Fibroblast of peridontal ligament (primary cell): ENCODE measurements around the gene ELF4.

Experiments
- DNase-seq: peaks from one replicate; pipeline ENCODE4 v3.0.0-alpha.2; 2010; ENCODE audit errors: extremely low read depth

ELF4 gene

GRCh38 chrX:130114141-130114588 is 3.9 kb upstream of the ELF4 start:
- no peak for DNase-seq

- peak; percentile 18 for DNase-seq
These were observed 1.2 kb upstream of the ELF4 start for GRCh38 chrX:130111220-130112154.

GRCh38 chrX:130109429-130110378 is 593 bp downstream of the ELF4 start:
- DNase-seq, result peak; percentile 33

- peak; percentile 19 for DNase-seq
These were observed 1.5 kb downstream of the ELF4 start for GRCh38 chrX:130108647-130109428.

GRCh38 chrX:130106071-130106470 is 4.2 kb downstream of the ELF4 start:
- no peak for DNase-seq

GRCh38 chrX:130105244-130105643 is 5.1 kb downstream of the ELF4 start:
- DNase-seq, result no peak

- no peak for DNase-seq
These were observed 6.7 kb downstream of the ELF4 start for GRCh38 chrX:130103605-130104004.

GRCh38 chrX:130100180-130100579 is 10.1 kb downstream of the ELF4 start:
- DNase-seq, result peak; percentile 97

GRCh38 chrX:130098210-130098552 is 12.1 kb downstream of the ELF4 start:
- no peak for DNase-seq

GRCh38 chrX:130097507-130098209 is 12.6 kb downstream of the ELF4 start:
- no peak for DNase-seq

GRCh38 chrX:130095249-130096030 is 14.9 kb downstream of the ELF4 start:
- DNase-seq, result no peak

GRCh38 chrX:130094696-130095095 is 15.6 kb downstream of the ELF4 start:
- no peak for DNase-seq

GRCh38 chrX:130093271-130093670 is 17.0 kb downstream of the ELF4 start:
- DNase-seq, result no peak

GRCh38 chrX:130091980-130092522 is 18.2 kb downstream of the ELF4 start:
- DNase-seq, result no peak

GRCh38 chrX:130090364-130090763 is 19.9 kb downstream of the ELF4 start:
- DNase-seq, result no peak

- no peak for DNase-seq
These were observed 23.7 kb downstream of the ELF4 start for GRCh38 chrX:130086447-130087206.

GRCh38 chrX:130085551-130086446 is 24.5 kb downstream of the ELF4 start:
- DNase-seq, result no peak

GRCh38 chrX:130084631-130085237 is 25.6 kb downstream of the ELF4 start:
- DNase-seq, result no peak
